Cardiac muscle cell (in vitro differentiated cells and primary cell): Measurements from ENCODE around the gene RELB. TPM values are rescaled to one million over a fixed set of nuclear protein-coding genes. Genes with fewer than 3 reads are reported as not detected.
A peak's percentile ranks its signal among the peaks of the same experiment; 100 is the strongest.

Source experiments
- DNase-seq, 2 donors: peaks; one replicate each; pipeline versions ENCODE4 v3.0.0 to v3.0.0-alpha.2; 2010 to 2017; ENCODE audit warnings: low read depth in 1 of 2, low spot score in 1 of 2
- H3K27ac ChIP-seq: fragments of 200-600 bp; sonication (generic); 2 replicates; pipeline ENCODE4 v1.5.1; 2016
- H3K27me3 ChIP-seq: fragments of 200-600 bp; sonication (generic); 2 replicates; pipeline ENCODE4 v1.6.0; 2016; ENCODE audit warnings: control low read depth
- H3K36me3 ChIP-seq: fragments of 200-600 bp; sonication (generic); 2 replicates; pipeline ENCODE4 v1.5.1; 2016; ENCODE audit warnings: control low read depth
- H3K4me1 ChIP-seq: fragments of 200-600 bp; sonication (generic); 2 replicates; pipeline ENCODE4 v1.8.1; 2017; ENCODE audit warnings: low read depth, mild to moderate bottlenecking, mixed run types
- H3K4me3 ChIP-seq: fragments of 200-600 bp; sonication (generic); 2 replicates; pipeline ENCODE4 v1.5.1; 2016; ENCODE audit warnings: mild to moderate bottlenecking
- H3K9me3 ChIP-seq: fragments of 200-600 bp; sonication (generic); 2 replicates; pipeline ENCODE4 v1.5.1; 2017; ENCODE audit warnings: low read depth, mild to moderate bottlenecking, control low read depth
- CTCF ChIP-seq: IDR thresholded peaks from 2 replicates; pipeline ENCODE4 v1.5.1; 2012; ENCODE audit warnings: low read depth, mild to moderate bottlenecking, low read length
- polyA plus RNA-seq: library from polyadenylated mRNA; unstranded; fragments of >200 nt; fragmentation: Nextera tagmentation; extraction: Ambion mirVana; gene quantifications from 2 replicates; pipeline ENCODE4 v1.2.1, GENCODE V29; 2016
- total RNA-seq: library from RNA; depleted of rRNA; stranded (reverse); fragments of >200 nt; gene quantifications from 2 replicates; pipeline ENCODE4 v1.2.3, GENCODE V29; 2016

The RELB gene
- total and polyA plus RNA-seq, 2 experiments from 2014 or later, result 1.3 to 3.1 TPM

DNA sequence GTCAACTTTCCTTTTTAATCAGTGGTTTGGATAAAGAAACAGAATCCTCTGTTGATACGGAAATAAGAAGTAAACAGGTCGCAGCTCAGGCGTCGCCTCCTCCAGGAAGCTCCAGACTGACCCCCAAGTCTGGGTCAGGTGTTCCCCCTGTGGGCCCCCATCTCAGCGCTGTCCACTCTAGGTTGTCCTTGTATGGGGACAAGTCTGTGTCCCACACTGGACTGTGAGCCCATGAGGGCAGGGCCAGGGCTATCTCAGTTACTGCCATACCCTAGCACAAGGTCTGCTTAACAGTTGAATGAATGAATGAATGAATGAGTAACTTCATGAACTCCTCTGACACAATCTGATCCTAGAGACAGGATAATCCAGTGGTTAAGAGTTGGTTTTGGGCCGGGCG lies 45.1 kb downstream of the RELB start:
- no peaks in the 10 kb centered on the region for H3K27me3 ChIP-seq
- no peaks in the 10 kb centered on the region for H3K4me1 ChIP-seq
- no peak for DNase-seq
- peak overlapping the region; percentile 62 for H3K27ac ChIP-seq
- H3K9me3 ChIP-seq, result no peaks in the 10 kb centered on the region
- TF ChIP-seq CTCF, result no peak
- H3K36me3 ChIP-seq, result peaks cover 22% of the 10 kb centered on the region
- no peak overlapping the region for H3K4me3 ChIP-seq

DNA sequence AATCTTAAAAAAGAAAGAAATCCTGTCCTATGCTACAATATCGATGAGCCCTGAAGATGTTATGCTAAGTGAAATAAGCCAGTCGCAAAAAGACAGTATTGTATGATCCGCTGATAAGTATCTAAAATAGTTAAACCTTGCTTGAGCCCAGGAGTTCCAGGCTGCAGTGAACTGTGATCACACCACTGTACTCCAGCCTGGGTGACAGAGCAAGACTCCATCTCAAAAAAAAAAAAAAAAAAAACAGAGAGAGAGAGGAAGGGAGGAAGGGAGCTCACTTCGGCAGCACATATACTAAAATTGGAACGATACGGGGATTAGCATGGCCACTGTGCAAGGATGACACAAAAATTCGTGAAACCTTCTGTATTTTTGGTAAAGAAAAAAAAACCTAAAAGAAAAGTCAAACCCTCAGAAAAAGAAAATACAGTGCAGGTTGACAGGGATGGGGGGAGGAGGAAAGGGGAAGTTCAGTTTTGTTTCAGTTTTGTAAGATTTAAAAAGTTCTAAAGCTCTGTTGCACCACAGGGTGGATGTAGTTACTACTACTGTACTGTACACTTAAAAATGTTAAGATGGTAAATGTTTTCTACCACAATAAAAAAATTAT lies 46.0 kb downstream of the RELB start:
- Histone ChIP-seq H3K4me1 (no peaks in the 10 kb centered on the region), H3K27ac (no peak overlapping the region), H3K4me3 (no peak overlapping the region), H3K27me3 (no peaks in the 10 kb centered on the region), H3K9me3 (no peaks in the 10 kb centered on the region), H3K36me3 (peaks cover 22% of the 10 kb centered on the region)
- DNase-seq, result no peak
- no peak for TF ChIP-seq CTCF

GRCh38 chr19:45049073-45049736 lies 47.9 kb downstream of the RELB start:
- Histone ChIP-seq H3K4me1 (no peaks in the 10 kb centered on the region), H3K9me3 (no peaks in the 10 kb centered on the region), H3K36me3 (peaks cover 19% of the 10 kb centered on the region), H3K27me3 (no peaks in the 10 kb centered on the region), H3K4me3 (no peak overlapping the region), H3K27ac (peak overlapping the region; percentile 65)
- no peak for TF ChIP-seq CTCF
- DNase-seq, result no peak

- no peak for TF ChIP-seq CTCF
- peak overlapping the region; percentile 65 for H3K27ac ChIP-seq
Observed at GRCh38 chr19:45050036-45050435, 48.8 kb downstream of the RELB start.

GRCh38 chr19:45051929-45052579 lies 50.8 kb downstream of the RELB start:
- no peaks in the 10 kb centered on the region for H3K4me1 ChIP-seq
- no peaks in the 10 kb centered on the region for H3K9me3 ChIP-seq
- no peak overlapping the region for H3K4me3 ChIP-seq
- no peaks in the 10 kb centered on the region for H3K27me3 ChIP-seq
- TF ChIP-seq CTCF, result no peak
- DNase-seq, result no peak
- H3K36me3 ChIP-seq, result peaks cover 16% of the 10 kb centered on the region
- H3K27ac ChIP-seq, result no peak overlapping the region

More at GRCh38 chr19:45050036-45050435, 48.8 kb downstream of the RELB start:
- Histone ChIP-seq H3K4me1 (no peaks in the 10 kb centered on the region), H3K36me3 (peaks cover 15% of the 10 kb centered on the region), H3K9me3 (no peaks in the 10 kb centered on the region), H3K27me3 (no peaks in the 10 kb centered on the region), H3K4me3 (no peak overlapping the region)
- DNase-seq, result no peak
